ENCODE results near the gene RAET1E.
"Not testable (repeated sequence)": the region's sequence is repeated elsewhere in the genome, so short reads cannot be mapped to it uniquely, and the experiment has no call there.

RAET1E gene

GRCh38 chr6:149915970-149916865 is 18.3 kb upstream of the RAET1E start:
- no peak for DNase-seq (ENCODE audit: low read depth)
- no peak for TF ChIP-seq CTCF (IDR thresholded peaks at IDR 0.05; ENCODE audit: low read depth, low read length, missing control alignments)
- H3K4me3 ChIP-seq (ENCODE audit: low read depth, low read length), result no peak overlapping the region
- in situ Hi-C loops (cut with HindIII; ENCODE audit: low sequenced_read_pairs), result no loop called here

- no peak for DNase-seq (ENCODE audit: low read depth)
- no peak overlapping the region for H3K4me3 ChIP-seq (ENCODE audit: low read depth, low read length)
- no peak for TF ChIP-seq CTCF (IDR thresholded peaks at IDR 0.05; ENCODE audit: low read depth, low read length, missing control alignments)
- in situ Hi-C loops (cut with HindIII; ENCODE audit: low sequenced_read_pairs), result no loop called here
Measured at GRCh38 chr6:149913540-149914240, 15.8 kb upstream of the RAET1E start.

GRCh38 chr6:149913085-149913484 is 15.2 kb upstream of the RAET1E start:
- TF ChIP-seq CTCF (IDR thresholded peaks at IDR 0.05; ENCODE audit: low read depth, low read length, missing control alignments), result no peak
- H3K4me3 ChIP-seq (ENCODE audit: low read depth, low read length), result no peak overlapping the region
- no peak for DNase-seq (ENCODE audit: low read depth)
- in situ Hi-C loops (cut with HindIII; ENCODE audit: low sequenced_read_pairs), result no loop called here

- H3K4me3 ChIP-seq (ENCODE audit: low read depth, low read length); in situ Hi-C loops (cut with HindIII; ENCODE audit: low sequenced_read_pairs); DNase-seq (ENCODE audit: low read depth): not testable (repeated sequence)
Measured at GRCh38 chr6:149912680-149913079, 14.8 kb upstream of the RAET1E start.

GRCh38 chr6:149910721-149911151 is 12.8 kb upstream of the RAET1E start:
- no peak for DNase-seq (ENCODE audit: low read depth)
- in situ Hi-C loops (cut with HindIII; ENCODE audit: low sequenced_read_pairs), result no loop called here
- no peak overlapping the region for H3K4me3 ChIP-seq (ENCODE audit: low read depth, low read length)
- no peak for TF ChIP-seq CTCF (IDR thresholded peaks at IDR 0.05; ENCODE audit: low read depth, low read length, missing control alignments)

- TF ChIP-seq CTCF (IDR thresholded peaks at IDR 0.05; ENCODE audit: low read depth, low read length, missing control alignments), result no peak
- H3K4me3 ChIP-seq (ENCODE audit: low read depth, low read length), result no peak overlapping the region
- in situ Hi-C loops (cut with HindIII; ENCODE audit: low sequenced_read_pairs), result loop anchor here (10.0 kb wide), 1 partner anchor 55 kb away; no protein-coding TSS in a partner anchor
- no peak for DNase-seq (ENCODE audit: low read depth)
Measured at GRCh38 chr6:149909701-149910470, 12.0 kb upstream of the RAET1E start.

- not testable (repeated sequence) for H3K4me3 ChIP-seq (ENCODE audit: low read depth, low read length); DNase-seq (ENCODE audit: low read depth)
- in situ Hi-C loops (cut with HindIII; ENCODE audit: low sequenced_read_pairs), result loop anchor here (10.0 kb wide), 1 partner anchor 54 kb away; no protein-coding TSS in a partner anchor
Measured at GRCh38 chr6:149908480-149908879, 10.6 kb upstream of the RAET1E start.
